Spleen (tissue), 7 donors: ENCODE measurements around the gene DMGDH.

ENCODE experiments used
- POLR2AphosphoS5 ChIP-seq, 3 donors: sonication (generic); formaldehyde crosslinking; IDR thresholded peaks; one replicate each; pipeline ENCODE4 v1.5.1; 2017; ENCODE audit warnings: antibody characterized with exemption in 3 of 3
- TF ChIP-seq, protein P1 (sequence below), 11 experiments: fragments of 200-600 bp in 7 of 11; fragments of 450-650 bp in 4 of 11; sonication (generic) in 4 of 11; IDR thresholded peaks in 8 of 11; conservative IDR thresholded peaks in 3 of 11; 1 replicate in 7 of 11; 2 replicates in 4 of 11; pipeline versions ENCODE4 v1.4.0 to v1.8.0; 2016 to 2021; ENCODE audit warnings: antibody characterized with exemption in 11 of 11, inconsistent platforms in 4 of 11, mild to moderate bottlenecking in 1 of 11
- donor health status: DM: no; HTN: no; CAD: no; lungs with moderate emphysema.
- donor health status: DM: no; HTN: no; CAD: no.
- donor health status: DM: no; HTN: no; CAD: no.

DNA sequence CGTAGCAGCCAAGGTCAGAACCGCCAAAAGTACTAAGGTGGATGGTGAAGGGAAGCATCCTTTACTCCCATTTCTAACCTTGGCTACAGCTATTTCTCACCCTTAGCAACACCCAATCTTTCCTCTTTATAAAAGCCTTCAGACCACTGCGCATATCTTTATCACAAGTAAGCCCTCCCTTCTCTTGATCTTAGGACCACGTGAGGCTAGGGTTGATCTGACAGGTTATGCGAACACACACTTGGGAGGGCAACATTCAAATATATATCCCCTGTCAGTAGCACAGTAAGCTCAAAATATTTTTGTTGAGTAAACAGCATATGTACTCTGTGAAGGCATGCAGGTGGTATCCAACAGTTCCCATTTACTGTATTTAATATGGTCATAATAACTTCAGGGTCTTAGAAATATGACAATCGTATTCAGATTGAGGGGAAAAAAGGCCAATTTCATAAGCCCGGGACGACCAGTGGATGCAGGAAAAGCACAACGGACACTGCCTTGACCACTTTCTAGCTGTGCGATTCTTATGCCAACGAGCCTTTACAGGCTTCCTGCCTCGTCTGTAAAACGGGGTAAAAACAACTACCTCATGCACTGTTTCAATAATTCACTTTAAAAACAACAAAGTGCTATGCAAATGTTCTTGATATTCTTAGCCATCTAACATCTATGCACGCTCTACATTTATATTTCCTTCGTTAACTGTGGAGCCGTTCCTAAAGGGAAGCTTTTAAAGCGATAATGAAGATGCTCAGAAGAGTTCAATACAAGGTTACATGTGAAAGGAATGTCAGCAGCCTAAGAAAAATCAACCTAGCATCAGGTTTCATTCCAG lies 85.7 kb downstream of the DMGDH start:
- TF ChIP-seq, protein P1, sequence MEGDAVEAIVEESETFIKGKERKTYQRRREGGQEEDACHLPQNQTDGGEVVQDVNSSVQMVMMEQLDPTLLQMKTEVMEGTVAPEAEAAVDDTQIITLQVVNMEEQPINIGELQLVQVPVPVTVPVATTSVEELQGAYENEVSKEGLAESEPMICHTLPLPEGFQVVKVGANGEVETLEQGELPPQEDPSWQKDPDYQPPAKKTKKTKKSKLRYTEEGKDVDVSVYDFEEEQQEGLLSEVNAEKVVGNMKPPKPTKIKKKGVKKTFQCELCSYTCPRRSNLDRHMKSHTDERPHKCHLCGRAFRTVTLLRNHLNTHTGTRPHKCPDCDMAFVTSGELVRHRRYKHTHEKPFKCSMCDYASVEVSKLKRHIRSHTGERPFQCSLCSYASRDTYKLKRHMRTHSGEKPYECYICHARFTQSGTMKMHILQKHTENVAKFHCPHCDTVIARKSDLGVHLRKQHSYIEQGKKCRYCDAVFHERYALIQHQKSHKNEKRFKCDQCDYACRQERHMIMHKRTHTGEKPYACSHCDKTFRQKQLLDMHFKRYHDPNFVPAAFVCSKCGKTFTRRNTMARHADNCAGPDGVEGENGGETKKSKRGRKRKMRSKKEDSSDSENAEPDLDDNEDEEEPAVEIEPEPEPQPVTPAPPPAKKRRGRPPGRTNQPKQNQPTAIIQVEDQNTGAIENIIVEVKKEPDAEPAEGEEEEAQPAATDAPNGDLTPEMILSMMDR (IDR thresholded peaks at IDR 0.05 in 8 of 11, conservative IDR thresholded peaks at IDR 0.05 in 3 of 11), result no peak
- TF ChIP-seq POLR2AphosphoS5 (IDR thresholded peaks at IDR 0.05), result no peak
